ENCODE measurements around the gene MTHFD1. TPM values are rescaled to one million over a fixed set of nuclear protein-coding genes. Genes with fewer than 3 reads are reported as not detected.

MTHFD1 gene
- total and polyA plus RNA-seq, 2 experiments from 2014 or later, result 24.4 to 29.5 TPM

- Histone ChIP-seq H3K4me2 (no peak overlapping the region), H3K9me3 (ENCODE audit: low read depth) (no peaks in the 10 kb centered on the region), H3K79me2 (peaks cover 33% of the 10 kb centered on the region), H3K9me2 (replicated peaks; ENCODE audit: insufficient read depth) (no peaks in the 10 kb centered on the region), H3K27me3 (no peaks in the 10 kb centered on the region), H3K4me3 (no peak overlapping the region), H4K20me1 (ENCODE audit: insufficient read depth, poor library complexity, severe bottlenecking) (no peaks in the 10 kb centered on the region), H3K4me1 (ENCODE audit: insufficient read depth) (peaks cover 20% of the 10 kb centered on the region), H2AFZ (no peak overlapping the region), H3K27ac (no peak overlapping the region), H3K36me3 (replicated peaks; ENCODE audit: insufficient read depth, low read depth) (no peaks in the 10 kb centered on the region)
- TF ChIP-seq CTCF (IDR thresholded peaks at IDR 0.05; ENCODE audit: poor library complexity), result no peak
- TF ChIP-seq EZH2 (IDR thresholded peaks at IDR 0.05; ENCODE audit: borderline replicate concordance), result no peak
- no peak for TF ChIP-seq EZH2phosphoT487 (IDR thresholded peaks at IDR 0.05; ENCODE audit: low read depth, severe bottlenecking, unreplicated experiment)
- DNase-seq (ENCODE audit: low spot score), result no peak
These were observed 108.6 kb downstream of the MTHFD1 start for GRCh38 chr14:64496764-64497163.

GRCh38 chr14:64500088-64500487 is 111.9 kb downstream of the MTHFD1 start:
- H3K79me2 ChIP-seq, result peaks cover 39% of the 10 kb centered on the region

GRCh38 chr14:64501411-64502171 is 113.4 kb downstream of the MTHFD1 start:
- Histone ChIP-seq H3K36me3 (replicated peaks; ENCODE audit: insufficient read depth, low read depth) (no peaks in the 10 kb centered on the region), H3K9me2 (replicated peaks; ENCODE audit: insufficient read depth) (no peaks in the 10 kb centered on the region), H3K79me2 (peaks cover 53% of the 10 kb centered on the region), H4K20me1 (ENCODE audit: insufficient read depth, poor library complexity, severe bottlenecking) (peaks cover 13% of the 10 kb centered on the region), H3K27me3 (no peaks in the 10 kb centered on the region), H3K4me1 (ENCODE audit: insufficient read depth) (peaks cover 35% of the 10 kb centered on the region), H2AFZ (no peak overlapping the region), H3K27ac (peak overlapping the region; percentile 100), H3K4me3 (peak overlapping the region; percentile 2), H3K4me2 (peak overlapping the region; percentile 90), H3K9me3 (ENCODE audit: low read depth) (no peaks in the 10 kb centered on the region)
- peak; percentile 71 for DNase-seq (ENCODE audit: low spot score)
- TF ChIP-seq EZH2 (IDR thresholded peaks at IDR 0.05; ENCODE audit: borderline replicate concordance), result no peak
- no peak for TF ChIP-seq EZH2phosphoT487 (IDR thresholded peaks at IDR 0.05; ENCODE audit: low read depth, severe bottlenecking, unreplicated experiment)
- TF ChIP-seq CTCF (IDR thresholded peaks at IDR 0.05; ENCODE audit: poor library complexity), result no peak
- WGBS (ENCODE audit: low lambda C conversion rate, missing lambda C conversion rate), result 25% methylated on average over 8 of the region's 8 CpGs

More at GRCh38 chr14:64500088-64500487, 111.9 kb downstream of the MTHFD1 start:
- TF ChIP-seq EZH2phosphoT487 (IDR thresholded peaks at IDR 0.05; ENCODE audit: low read depth, severe bottlenecking, unreplicated experiment) (no peak), CTCF (IDR thresholded peaks at IDR 0.05; ENCODE audit: poor library complexity) (no peak), EZH2 (IDR thresholded peaks at IDR 0.05; ENCODE audit: borderline replicate concordance) (no peak)
- peak overlapping the region; percentile 90 for H3K4me2 ChIP-seq
- H3K9me3 ChIP-seq (ENCODE audit: low read depth), result no peaks in the 10 kb centered on the region
- no peak overlapping the region for H3K27ac ChIP-seq
- no peak for DNase-seq (ENCODE audit: low spot score)
- WGBS (ENCODE audit: low lambda C conversion rate, missing lambda C conversion rate), result 93% methylated on average over 1 of the region's 1 CpG
- H3K4me3 ChIP-seq, result no peak overlapping the region
- H3K27me3 ChIP-seq, result no peaks in the 10 kb centered on the region
- H3K9me2 ChIP-seq (replicated peaks; ENCODE audit: insufficient read depth), result no peaks in the 10 kb centered on the region
- peaks cover 30% of the 10 kb centered on the region for H3K4me1 ChIP-seq (ENCODE audit: insufficient read depth)
- H3K36me3 ChIP-seq (replicated peaks; ENCODE audit: insufficient read depth, low read depth), result no peaks in the 10 kb centered on the region
- H2AFZ ChIP-seq, result no peak overlapping the region
- no peaks in the 10 kb centered on the region for H4K20me1 ChIP-seq (ENCODE audit: insufficient read depth, poor library complexity, severe bottlenecking)
